GM19099 (cell line): ENCODE measurements around the gene MYH9.

Experiments used
- POLR2A ChIP-seq: IDR thresholded peaks from 3 replicates; pipeline ENCODE4 v1.6.1; 2011; ENCODE audit warnings: low read depth; ENCODE audit not compliant: insufficient read length; ENCODE audit errors: extremely low read depth

Gene MYH9

DNA sequence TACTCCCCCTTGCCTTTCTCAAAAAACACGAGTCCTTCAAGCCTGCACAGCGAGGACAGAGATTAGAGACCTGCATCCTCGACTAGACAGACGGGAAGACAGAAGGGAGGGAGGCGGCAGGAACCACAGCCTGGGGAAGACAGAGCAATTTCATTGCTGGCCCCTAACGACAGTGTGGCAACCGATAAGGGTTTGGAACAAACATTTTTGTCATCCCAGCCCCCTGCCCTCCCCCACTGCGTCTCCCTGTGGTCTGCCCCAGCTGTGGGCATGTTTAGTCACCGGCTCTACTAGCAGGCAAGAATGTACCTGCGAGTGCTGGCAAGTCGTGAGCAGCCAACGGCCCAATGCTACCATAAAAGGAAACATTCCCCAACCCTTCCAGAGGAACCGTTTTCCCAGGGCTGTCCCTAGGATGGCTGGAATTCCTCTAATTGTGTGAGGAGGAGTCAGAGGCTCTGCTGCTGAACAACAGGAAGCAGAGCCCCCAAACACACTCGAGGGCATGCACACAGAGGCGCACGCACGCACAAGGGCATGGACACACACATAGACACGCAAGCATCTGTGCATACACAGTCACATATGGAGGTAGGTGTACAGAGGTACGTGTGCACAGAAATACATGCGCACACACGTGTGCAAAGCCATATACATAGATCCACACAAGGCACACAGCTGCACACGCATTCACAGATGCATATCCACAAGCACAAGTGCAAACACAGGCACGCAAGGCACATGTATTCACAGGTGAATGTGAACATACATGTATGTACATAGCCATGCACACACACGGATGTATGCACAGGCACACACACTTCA lies 58.3 kb downstream of the MYH9 start:
- TF ChIP-seq POLR2A = no peak

DNA sequence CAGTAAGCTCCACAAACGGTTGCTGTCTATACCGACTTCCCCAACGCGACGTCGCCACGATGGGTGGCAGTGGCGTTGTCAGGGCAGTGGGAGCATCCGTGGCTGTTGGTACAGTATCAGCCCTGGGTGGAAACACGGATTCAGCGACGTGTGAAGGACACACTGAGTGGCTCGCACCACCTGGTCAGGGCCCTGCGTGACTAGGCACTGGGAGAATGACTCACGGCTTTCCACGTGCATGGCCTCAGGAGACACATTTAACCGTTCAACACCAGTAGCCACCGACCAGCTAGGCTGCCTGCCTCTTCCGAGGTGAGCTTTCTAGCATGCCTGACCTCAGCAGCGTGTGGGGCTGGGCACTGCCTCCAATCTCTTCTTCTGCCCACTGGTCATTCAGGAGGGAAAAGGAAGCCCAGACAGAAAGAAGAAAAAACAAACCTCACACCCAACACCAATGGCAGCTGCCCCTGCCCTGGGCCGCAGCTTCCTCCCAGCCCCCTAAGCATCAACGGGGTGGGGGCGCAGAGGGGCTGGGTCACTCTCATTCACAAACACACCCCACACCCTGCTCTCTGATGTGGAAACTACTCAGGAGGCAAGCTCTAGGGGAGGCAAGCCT lies 59.0 kb downstream of the MYH9 start:
- peak; percentile 5 for TF ChIP-seq POLR2A

DNA sequence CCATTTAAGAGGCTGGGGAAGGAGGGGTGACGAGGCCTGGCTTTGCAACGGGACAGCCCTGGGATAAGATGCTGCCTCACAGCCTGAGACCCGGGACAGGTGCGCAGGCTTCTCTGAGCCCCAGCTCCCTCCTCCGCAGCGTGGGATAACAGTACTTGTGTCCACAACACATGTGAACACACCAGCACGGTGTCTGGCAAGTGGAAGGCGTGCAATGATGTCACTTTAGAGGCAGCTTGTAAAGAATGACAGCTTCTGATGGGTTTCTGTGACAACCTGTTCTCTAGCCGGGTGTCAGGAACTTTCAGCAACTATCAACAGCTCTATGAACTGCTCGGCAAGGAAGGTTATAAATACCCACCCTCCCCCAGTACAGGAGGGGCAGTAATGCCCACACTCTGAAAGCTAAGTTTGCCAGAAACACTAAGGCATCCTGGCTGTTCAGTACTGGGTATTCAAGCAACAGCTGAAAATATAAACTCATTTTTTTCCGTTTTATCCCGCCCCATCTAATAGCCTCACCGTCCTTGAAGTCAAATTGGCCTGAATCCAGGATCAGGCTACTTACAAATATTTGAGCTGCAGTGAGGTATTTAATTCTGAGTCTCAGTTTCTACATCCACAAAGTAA lies 59.7 kb downstream of the MYH9 start:
- peak; percentile 6 for TF ChIP-seq POLR2A

DNA sequence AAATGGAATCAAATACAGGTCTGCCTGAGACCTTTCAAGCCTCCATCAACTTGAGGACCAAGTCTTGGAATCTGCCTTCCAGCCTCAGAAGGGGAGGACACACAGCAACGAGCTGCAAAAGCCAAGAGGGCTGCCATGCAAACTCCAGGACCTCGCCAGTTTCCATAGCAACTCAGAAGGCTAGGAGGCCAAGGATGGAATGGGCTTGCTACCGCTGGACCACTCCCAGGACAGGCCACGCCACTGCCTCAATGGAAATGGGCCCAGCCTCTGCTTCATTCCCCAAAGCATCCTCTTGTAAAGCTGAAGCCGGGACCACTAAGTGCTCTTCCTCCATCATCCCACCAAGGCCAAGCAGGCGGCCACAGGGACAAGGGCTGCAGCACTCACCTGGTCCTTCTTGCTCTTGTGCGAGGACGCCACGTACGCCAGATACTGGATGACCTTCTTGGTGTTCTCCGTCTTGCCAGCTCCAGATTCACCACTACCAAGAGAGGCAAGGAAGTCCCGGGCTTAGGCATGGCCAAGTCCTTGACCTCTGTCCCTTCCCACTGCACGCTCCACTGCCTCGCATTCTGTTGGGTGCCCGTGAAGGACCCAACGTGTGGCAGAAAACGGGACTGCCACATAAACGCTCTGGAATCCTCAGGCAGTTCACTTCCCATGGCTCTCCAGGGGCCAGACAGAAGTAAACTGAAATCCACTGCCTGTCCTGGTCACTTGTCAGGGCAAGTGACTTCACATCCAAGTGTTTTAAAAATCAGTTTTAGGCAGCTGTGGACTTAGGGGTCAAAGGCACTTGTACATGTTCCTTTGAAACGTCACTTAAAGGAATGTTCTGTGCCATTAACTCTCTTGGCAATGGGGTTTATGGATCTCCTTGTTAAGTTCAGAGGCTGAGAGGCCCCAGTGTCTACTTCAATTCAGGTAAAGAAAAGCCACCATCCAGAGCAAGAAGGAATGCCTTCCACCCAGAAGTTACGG lies 61.3 kb downstream of the MYH9 start:
- TF ChIP-seq POLR2A = no peak

DNA sequence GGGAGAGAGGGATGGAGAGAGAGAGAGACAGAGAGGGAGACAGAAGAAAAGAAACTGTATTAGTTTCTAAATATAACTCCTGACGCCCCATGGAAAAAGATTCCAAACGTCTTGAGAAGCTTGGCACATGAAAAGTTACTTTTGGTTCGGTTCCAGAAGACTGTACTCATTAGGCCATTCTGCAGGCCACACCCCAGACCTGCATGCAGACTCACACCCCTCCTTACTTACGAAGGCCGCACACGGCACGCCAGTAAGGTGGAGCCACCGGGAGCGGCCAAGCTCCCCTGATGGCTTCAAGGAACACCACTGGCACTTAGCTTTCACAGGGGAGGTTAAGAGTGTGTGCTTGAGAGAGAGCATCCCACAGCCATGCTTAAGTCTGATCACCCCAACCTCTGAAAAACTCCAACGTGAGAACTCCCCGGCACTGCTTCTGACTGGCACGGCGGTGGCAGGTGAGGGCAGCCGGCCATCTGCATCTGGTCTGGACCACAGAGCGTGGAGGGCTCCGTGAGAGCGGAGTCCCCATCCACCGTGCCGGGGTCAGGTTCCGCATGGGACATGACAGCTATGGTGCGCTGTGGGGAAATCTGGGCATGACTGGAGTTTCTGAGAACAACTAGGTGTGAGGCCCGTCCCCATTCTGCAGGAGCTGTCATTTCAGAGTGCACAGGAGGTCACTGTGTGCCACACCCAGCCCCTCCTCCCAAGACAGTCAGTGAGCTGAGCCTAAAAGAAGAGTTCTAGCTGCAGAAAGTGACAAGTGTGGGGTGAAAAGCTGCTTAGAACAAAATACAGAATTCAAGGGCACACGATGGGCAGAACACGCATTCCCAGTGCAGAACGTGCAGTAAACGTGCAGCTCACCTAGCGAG lies 62.4 kb downstream of the MYH9 start:
- no peak for TF ChIP-seq POLR2A

DNA sequence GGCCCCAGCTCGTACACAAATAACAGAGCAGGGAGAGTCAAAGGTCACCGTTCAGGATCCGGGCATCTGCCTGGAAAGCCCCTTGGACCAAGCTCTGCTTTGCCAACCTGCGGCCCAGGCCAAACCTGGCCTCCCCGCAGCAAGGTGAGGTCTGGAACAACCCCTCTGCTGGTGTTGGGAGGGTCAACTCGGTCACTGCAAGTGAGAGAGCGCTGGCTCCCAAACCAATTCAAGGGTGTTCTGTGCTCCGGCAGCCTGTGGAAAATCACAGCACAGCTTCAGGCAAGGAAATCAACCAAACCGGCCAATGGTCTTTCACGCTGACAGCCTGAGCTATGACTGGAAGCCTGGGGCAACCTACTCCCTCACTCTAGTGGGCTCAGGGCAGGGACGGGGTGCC lies 63.4 kb downstream of the MYH9 start:
- no peak for TF ChIP-seq POLR2A

DNA sequence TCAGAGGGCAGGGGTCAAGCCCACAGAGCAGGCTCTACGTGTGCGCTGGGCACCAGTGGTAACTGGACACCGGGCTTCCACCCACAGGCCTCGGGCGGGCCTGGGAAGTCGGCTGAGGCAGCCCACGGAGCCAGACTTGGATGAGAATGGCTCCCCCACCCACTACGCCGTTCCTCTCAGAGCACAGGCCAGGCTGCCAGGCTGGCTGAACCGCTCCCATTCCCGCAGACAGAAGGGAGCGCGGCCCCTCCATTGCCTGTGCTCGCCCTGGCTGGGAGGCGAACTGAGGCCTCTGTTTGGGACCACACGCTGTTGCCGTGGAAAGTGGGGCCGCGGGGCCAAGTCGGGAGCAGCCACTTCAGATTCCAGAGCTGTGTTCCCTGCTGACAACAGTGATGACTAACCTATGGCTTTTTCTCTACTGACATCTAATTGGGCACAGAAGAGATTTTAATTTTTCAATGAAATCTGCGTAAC lies 63.9 kb downstream of the MYH9 start:
- no peak for TF ChIP-seq POLR2A

DNA sequence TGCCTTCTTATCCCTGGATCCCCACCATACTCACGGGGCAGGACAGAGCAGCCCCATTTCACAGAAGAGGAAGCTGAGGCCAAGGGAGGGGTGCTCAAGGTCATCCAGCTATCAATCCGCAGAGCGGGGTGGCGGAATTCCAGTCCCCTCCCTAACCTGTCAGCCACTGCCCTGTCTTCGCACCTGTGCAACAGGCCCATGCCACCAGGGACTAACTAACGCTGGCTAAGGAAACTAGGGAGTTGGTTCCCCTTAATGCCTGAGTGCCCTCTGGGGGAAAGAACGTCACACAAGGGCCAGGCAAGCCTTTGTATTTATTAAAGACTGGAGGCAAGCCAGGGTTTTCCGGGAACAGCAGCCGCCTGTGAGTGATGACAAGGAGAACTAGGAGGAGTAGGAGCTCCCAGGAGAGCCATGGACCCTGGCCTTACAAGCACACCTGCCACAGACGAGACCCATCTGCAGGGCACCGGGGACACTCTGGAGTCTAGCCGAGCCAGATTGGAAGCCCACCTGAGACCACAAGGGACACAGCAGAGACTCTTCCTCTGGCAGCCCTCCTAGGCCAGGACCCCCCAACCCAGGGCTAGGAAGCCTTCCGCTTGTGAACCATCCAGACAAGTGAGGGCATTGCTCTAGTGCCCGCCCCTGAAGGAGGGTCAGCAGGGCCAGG lies 64.4 kb downstream of the MYH9 start:
- TF ChIP-seq POLR2A = no peak

DNA sequence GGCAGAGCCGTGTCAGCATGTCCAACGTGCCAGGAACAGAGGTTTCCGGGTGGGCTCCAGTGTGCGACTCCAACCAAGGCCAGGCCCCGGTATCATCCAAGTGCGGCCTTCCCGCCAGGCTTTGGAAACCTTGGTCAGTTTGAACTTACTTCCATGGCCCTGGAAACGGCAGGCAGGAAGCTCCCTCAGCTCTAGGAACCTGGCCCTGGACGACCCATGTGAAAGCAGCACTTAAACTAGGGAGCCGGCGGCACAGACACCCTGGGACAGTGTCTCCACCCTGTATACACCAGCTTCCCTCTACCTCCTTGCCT lies 65.2 kb downstream of the MYH9 start:
- TF ChIP-seq POLR2A = no peak

DNA sequence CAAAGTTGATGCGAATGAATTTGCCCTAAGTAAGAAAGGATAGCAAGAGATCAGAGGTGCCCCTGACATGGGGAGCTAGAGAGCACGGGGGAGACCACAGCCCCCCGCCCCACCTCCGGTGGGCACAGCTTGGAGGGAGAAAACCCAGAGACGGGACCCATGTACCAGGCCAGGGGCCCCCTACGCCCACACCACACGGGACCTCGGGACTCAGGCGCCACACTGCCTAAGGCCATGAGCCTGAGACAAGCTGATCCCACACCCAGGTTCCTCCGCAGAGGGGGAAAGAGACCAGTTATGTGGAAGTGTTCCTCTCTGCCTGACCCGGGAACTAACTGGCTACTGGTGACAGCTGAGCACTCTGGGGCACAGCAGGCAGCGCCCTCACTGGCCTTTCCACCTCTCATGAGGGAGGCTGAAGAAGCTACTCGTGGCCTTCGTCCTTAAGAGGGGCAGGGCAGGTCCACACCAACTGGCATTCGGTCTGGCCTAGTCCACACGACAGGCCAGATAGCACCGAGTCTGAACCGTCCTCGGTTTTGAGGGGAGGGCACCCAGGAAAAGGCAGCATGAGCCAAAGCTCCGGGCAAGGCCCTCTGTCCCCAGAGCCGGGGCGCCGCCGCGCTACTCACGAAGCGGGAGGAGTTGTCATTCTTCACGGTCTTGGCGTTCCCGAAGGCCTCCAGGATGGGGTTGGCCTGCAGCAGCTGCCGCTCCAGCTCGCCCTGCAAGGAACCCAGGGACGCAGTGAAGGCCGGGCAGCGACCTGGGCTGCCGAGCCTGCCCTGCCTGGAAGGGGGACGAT lies 65.8 kb downstream of the MYH9 start:
- peak; percentile 10 for TF ChIP-seq POLR2A

DNA sequence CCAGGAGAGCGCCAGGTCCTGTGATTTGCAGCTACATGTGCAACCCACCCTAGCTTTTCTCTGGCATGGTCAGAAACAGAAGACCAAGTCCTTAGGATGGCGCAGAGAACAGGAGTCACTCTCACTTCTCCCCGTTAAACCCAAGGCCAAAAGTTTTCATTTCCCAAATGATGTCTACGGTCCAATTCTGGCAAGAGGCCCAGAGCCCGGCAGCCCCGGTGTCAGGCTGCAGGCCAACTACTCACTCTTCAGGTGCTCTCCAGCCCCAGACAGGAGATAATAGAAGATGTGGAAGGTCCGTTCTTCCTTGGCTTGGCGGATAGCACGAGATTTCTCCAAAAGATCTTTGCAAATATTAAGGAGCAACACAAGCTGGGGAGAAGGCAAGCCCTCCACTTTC lies 67.2 kb downstream of the MYH9 start:
- no peak for TF ChIP-seq POLR2A

DNA sequence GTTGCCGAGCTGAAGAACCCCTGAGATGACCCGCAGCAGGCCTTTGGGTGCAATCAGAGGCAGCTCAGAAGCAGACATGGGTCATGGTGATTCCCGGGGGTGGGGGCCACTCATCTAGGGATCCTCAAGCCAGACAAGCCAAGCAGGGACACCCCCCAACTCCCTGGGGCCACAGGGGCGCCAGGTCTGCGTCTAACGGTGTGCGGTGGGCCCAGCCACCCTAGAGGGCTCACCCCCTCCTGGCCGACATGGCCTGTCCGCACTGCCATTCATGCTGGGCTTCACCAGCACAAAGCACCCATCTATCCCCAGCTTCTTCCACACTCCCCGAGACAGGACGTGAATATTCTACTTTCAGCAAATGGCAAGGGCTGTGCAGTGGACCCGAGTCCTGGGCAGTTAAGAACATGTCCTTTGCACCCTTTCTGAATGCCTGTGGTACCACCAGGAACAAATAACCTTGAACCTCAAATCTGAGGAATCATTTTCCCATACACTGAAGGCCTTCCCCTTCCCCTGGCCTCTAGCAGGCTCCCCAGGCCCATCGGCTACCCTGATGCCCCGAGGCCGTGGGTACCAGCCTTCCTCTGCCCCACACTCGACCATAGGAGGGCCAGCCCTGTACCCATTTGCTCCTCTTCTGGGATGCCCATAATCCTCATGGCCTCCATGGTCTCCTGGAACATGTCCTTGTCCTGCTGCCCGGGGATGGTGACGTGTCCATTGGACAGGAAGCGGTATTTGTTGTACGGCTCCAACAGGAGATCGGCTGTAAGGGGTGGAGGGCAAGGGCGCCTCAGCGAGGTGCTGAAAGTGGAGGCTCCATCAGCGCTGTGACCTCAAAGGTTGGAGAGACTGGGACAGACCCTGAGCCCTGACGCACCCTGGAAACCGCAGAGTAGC lies 67.9 kb downstream of the MYH9 start:
- no peak for TF ChIP-seq POLR2A
